Measurements from ENCODE around the gene P2RY14.

The P2RY14 gene

GRCh38 chr3:151278230-151278629, at the start of gene P2RY14:
P2RY14 (minus strand) TSS chr3:151278542; CDS start chr3:151214316, 64,226 bp downstream.
- DNase-seq, result no peak

- DNase-seq, result no peak
These were observed 49.3 kb upstream of the P2RY14 start for GRCh38 chr3:151327571-151328198.

- DNase-seq, result no peak
These were observed 44.2 kb upstream of the P2RY14 start for GRCh38 chr3:151322511-151322910.

- no peak for DNase-seq
These were observed 43.2 kb upstream of the P2RY14 start for GRCh38 chr3:151321526-151321925.

- DNase-seq, result no peak
These were observed 41.8 kb upstream of the P2RY14 start for GRCh38 chr3:151320131-151320530.

- no peak for DNase-seq
These were observed 41.3 kb upstream of the P2RY14 start for GRCh38 chr3:151319628-151320027.

- DNase-seq, result no peak
These were observed 40.6 kb upstream of the P2RY14 start for GRCh38 chr3:151318991-151319390.

GRCh38 chr3:151318313-151318712, 40.0 kb upstream of the P2RY14 start:
- no peak for DNase-seq

- no peak for DNase-seq
These were observed 38.1 kb upstream of the P2RY14 start, which contains the start of gene GPR87 for GRCh38 chr3:151316267-151316991. GPR87 (minus strand) TSS chr3:151316820; CDS start chr3:151300100, 16,720 bp downstream.

- no peak for DNase-seq
These were observed 37.5 kb upstream of the P2RY14 start for GRCh38 chr3:151315846-151316245.

- DNase-seq, result no peak
These were observed 36.8 kb upstream of the P2RY14 start for GRCh38 chr3:151315136-151315535.

GRCh38 chr3:151314593-151314992, 36.3 kb upstream of the P2RY14 start:
- DNase-seq, result no peak

- DNase-seq, result no peak
These were observed 35.8 kb upstream of the P2RY14 start for GRCh38 chr3:151314137-151314536.

- no peak for DNase-seq
These were observed 34.6 kb upstream of the P2RY14 start for GRCh38 chr3:151312972-151313371.

GRCh38 chr3:151309566-151309965, 31.2 kb upstream of the P2RY14 start:
- DNase-seq, result no peak

GRCh38 chr3:151307583-151308488, 29.5 kb upstream of the P2RY14 start:
- no peak for DNase-seq

- no peak for DNase-seq
These were observed 28.8 kb upstream of the P2RY14 start for GRCh38 chr3:151307131-151307530.

- DNase-seq, result no peak
These were observed 27.9 kb upstream of the P2RY14 start for GRCh38 chr3:151306168-151306810.

- no peak for DNase-seq
These were observed 27.4 kb upstream of the P2RY14 start for GRCh38 chr3:151305775-151306151.

- peak; percentile 47 for DNase-seq
These were observed 26.9 kb upstream of the P2RY14 start for GRCh38 chr3:151305060-151305774.

GRCh38 chr3:151303751-151304150, 25.4 kb upstream of the P2RY14 start:
- DNase-seq, result no peak

GRCh38 chr3:151301787-151302186, 23.4 kb upstream of the P2RY14 start:
- DNase-seq, result no peak

Measured in right hindlimb (tissue), 1 donor.